Panc1 (cell line): ENCODE data around the gene SLC3A2. TPM values are rescaled to one million over a fixed set of nuclear protein-coding genes. Genes with fewer than 3 reads are reported as not detected.

ENCODE experiments used
- ATAC-seq: fragments of 200-7000 bp; cut with Tn5 transposase; 2 replicates; pipeline ENCODE4 v1.9.1; 2020; ENCODE audit warnings: mild to moderate bottlenecking, moderate library complexity
- BruUV-seq: library from RNA; stranded (reverse); fragments of 400-500 nt; replicated peaks from 2 replicates; lab custom pipeline; 2021; lab: Mats Ljungman, UMichigan
- CTCF ChIA-PET: fragments of 300-600 bp; sonication (Branson Sonifier 250); formaldehyde crosslinking; loops from one replicate; lab custom pipeline; 2022; ENCODE audit warnings: antibody characterized with exemption; lab: Charles Lee
- POLR2A ChIA-PET: fragments of 300-600 bp; sonication (Branson Sonifier 250); formaldehyde crosslinking; loops from one replicate; lab custom pipeline; 2022; ENCODE audit warnings: antibody characterized with exemption; lab: Charles Lee
- DNase-seq: peaks from one replicate; pipeline ENCODE4 v3.0.0-alpha.2; 2010; ENCODE audit warnings: low read depth, low spot score
- H3K27ac ChIP-seq: 2 replicates; pipeline ENCODE4 v1.5.1; 2011; ENCODE audit warnings: mild to moderate bottlenecking, low read length, inconsistent platforms
- H3K27me3 ChIP-seq: fragments of 200-500 bp; sonication (Bioruptor generic); 2 replicates; pipeline ENCODE4 v1.6.0; 2014; ENCODE audit warnings: low read length, inconsistent platforms; ENCODE audit not compliant: control insufficient read depth, insufficient read depth
- H3K36me3 ChIP-seq: fragments of 200-500 bp; sonication (Bioruptor generic); 2 replicates; pipeline ENCODE4 v1.5.1; 2014; ENCODE audit warnings: inconsistent platforms, mild to moderate bottlenecking, low read length, moderate library complexity; ENCODE audit not compliant: control insufficient read depth, insufficient read depth
- H3K4me1 ChIP-seq: 2 replicates; pipeline ENCODE4 v1.5.1; 2011; ENCODE audit warnings: inconsistent platforms, mild to moderate bottlenecking, low read length, moderate library complexity; ENCODE audit not compliant: control insufficient read depth, insufficient read depth
- H3K4me3 ChIP-seq, 2 experiments: 2 replicates each; pipeline ENCODE4 v1.5.1; 2011 to 2012; ENCODE audit warnings: low read depth in 2 of 2, low read length in 2 of 2, mild to moderate bottlenecking in 2 of 2, inconsistent platforms in 1 of 2, moderate library complexity in 1 of 2
- H3K9me3 ChIP-seq: fragments of 200-500 bp; sonication (Bioruptor generic); 2 replicates; pipeline ENCODE4 v1.5.1; 2014; ENCODE audit warnings: low read depth, mild to moderate bottlenecking, inconsistent platforms, low read length, moderate library complexity; ENCODE audit not compliant: control insufficient read depth, insufficient read depth
- POLR2AphosphoS5 ChIP-seq: IDR thresholded peaks from 2 replicates; pipeline ENCODE4 v1.6.1; 2012; ENCODE audit warnings: mild to moderate bottlenecking, low read depth, low read length, moderate library complexity
- SIN3A ChIP-seq: IDR thresholded peaks from 2 replicates; pipeline ENCODE4 v1.6.1; 2012; ENCODE audit warnings: low read depth, mild to moderate bottlenecking, low read length, moderate library complexity, borderline replicate concordance; ENCODE audit not compliant: insufficient read depth
- TCF7L2 ChIP-seq: IDR thresholded peaks from 2 replicates; pipeline ENCODE4 v1.6.1; 2011; ENCODE audit warnings: mild to moderate bottlenecking, low read depth, low read length, inconsistent platforms
- in situ Hi-C: cut with HindIII; loops from 2 replicates; pipeline ENCODE4 v1.10.0; 2016; ENCODE audit warnings: low sequenced_read_pairs, low pct_unique_long_range_greater_than_20kb
- intact Hi-C: fragments of 100-400 bp; cut with micrococcal nuclease; formaldehyde crosslinking; loops from one replicate; pipeline ENCODE4 v1.10.0; 2022; ENCODE audit not compliant: unreplicated experiment
- total RNA-seq: library from RNA; stranded (reverse); gene quantifications from one replicate; pipeline ENCODE4 v1.2.1, GENCODE V29; 2021; ENCODE audit not compliant: unreplicated experiment
- TF ChIP-seq, protein P1 (sequence below): fragments of 450-650 bp; IDR thresholded peaks from 2 replicates; pipeline ENCODE4 v1.5.1; 2017; ENCODE audit warnings: mild to moderate bottlenecking
- TF ChIP-seq, protein P2 (sequence below), 2 experiments: IDR thresholded peaks; 2 replicates each; pipeline ENCODE4 v1.6.1; 2011 to 2012; ENCODE audit warnings: low read depth in 2 of 2, control low read depth in 1 of 2, low read length in 1 of 2, mild to moderate bottlenecking in 1 of 2, moderate library complexity in 1 of 2; ENCODE audit not compliant: insufficient read depth in 1 of 2

Gene SLC3A2
- total RNA-seq, 1 experiment from 2014 or later: 184 TPM

DNA sequence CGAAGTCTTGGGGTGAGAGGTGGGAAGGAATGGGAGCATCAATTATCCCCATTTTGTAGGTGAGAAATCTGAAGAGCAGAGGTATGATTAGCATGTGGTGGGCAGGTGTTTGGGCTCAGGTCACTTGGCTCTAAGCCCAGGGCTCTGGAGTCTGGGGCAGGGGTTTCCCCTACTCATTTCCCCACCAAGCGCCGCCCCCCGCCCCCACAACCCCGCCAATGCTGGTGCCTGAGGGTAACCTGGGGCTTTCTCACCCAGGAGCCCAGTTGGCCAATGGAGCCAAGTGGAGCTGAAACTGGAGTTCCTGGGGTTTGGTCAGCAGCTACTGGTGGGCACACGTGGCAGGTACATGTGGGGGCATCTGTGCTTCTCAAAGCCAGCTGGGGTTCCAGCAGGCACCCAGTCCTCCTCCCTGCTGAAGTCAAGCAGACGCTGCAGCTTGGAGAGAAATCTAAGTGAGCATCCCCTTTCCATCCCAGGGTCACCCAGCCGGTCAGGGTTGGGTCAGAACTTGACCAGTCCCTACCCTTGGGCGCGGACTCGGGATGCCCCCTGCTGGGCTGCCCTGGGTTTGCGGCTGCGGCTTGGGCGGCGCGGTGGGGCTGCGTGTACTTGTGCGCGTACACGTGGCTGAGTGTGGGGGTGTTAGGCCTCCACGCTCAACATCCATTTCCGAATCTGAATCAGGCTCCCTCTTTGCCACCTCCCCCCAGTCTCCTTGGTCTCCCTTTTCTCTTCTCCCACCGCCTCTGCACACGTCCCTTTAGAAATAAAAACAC, 42.1 kb downstream of the SLC3A2 start:
- H3K36me3 ChIP-seq: no peaks in the 10 kb centered on the region
- POLR2A ChIA-PET: interaction anchor here (0.5 kb wide), 1 partner anchor 1307 kb away, joined by 6 read pairs; the partner anchor contains the start of gene DNAJC4
- H3K27ac ChIP-seq: no peak overlapping the region
- intact Hi-C loops: no loop called here
- ATAC-seq (no peak), DNase-seq (no peak)
- BruUV-seq: no TSS peak
- H3K4me1 ChIP-seq: peaks cover 7% of the 10 kb centered on the region; the same call in 1 of the 2 replicates
- in situ Hi-C loops: no loop called here
- no peak overlapping the region for H3K4me3 ChIP-seq
- TF ChIP-seq, protein P1, sequence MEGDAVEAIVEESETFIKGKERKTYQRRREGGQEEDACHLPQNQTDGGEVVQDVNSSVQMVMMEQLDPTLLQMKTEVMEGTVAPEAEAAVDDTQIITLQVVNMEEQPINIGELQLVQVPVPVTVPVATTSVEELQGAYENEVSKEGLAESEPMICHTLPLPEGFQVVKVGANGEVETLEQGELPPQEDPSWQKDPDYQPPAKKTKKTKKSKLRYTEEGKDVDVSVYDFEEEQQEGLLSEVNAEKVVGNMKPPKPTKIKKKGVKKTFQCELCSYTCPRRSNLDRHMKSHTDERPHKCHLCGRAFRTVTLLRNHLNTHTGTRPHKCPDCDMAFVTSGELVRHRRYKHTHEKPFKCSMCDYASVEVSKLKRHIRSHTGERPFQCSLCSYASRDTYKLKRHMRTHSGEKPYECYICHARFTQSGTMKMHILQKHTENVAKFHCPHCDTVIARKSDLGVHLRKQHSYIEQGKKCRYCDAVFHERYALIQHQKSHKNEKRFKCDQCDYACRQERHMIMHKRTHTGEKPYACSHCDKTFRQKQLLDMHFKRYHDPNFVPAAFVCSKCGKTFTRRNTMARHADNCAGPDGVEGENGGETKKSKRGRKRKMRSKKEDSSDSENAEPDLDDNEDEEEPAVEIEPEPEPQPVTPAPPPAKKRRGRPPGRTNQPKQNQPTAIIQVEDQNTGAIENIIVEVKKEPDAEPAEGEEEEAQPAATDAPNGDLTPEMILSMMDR: no peak; the same call in 1 of the 2 replicates
- TF ChIP-seq, protein P2, sequence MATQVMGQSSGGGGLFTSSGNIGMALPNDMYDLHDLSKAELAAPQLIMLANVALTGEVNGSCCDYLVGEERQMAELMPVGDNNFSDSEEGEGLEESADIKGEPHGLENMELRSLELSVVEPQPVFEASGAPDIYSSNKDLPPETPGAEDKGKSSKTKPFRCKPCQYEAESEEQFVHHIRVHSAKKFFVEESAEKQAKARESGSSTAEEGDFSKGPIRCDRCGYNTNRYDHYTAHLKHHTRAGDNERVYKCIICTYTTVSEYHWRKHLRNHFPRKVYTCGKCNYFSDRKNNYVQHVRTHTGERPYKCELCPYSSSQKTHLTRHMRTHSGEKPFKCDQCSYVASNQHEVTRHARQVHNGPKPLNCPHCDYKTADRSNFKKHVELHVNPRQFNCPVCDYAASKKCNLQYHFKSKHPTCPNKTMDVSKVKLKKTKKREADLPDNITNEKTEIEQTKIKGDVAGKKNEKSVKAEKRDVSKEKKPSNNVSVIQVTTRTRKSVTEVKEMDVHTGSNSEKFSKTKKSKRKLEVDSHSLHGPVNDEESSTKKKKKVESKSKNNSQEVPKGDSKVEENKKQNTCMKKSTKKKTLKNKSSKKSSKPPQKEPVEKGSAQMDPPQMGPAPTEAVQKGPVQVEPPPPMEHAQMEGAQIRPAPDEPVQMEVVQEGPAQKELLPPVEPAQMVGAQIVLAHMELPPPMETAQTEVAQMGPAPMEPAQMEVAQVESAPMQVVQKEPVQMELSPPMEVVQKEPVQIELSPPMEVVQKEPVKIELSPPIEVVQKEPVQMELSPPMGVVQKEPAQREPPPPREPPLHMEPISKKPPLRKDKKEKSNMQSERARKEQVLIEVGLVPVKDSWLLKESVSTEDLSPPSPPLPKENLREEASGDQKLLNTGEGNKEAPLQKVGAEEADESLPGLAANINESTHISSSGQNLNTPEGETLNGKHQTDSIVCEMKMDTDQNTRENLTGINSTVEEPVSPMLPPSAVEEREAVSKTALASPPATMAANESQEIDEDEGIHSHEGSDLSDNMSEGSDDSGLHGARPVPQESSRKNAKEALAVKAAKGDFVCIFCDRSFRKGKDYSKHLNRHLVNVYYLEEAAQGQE (IDR thresholded peaks at IDR 0.05; ENCODE audit: insufficient read depth in 1 of 2, low read depth in 2 of 2, low read length in 1 of 2): no peak
- no peak for TF ChIP-seq SIN3A
- TF ChIP-seq POLR2AphosphoS5: no peak
- no peak for TF ChIP-seq TCF7L2
- no peaks in the 10 kb centered on the region for H3K9me3 ChIP-seq
- CTCF ChIA-PET: interaction anchor here (0.7 kb wide), 2 partner anchors 25 to 182 kb away, joined by 5 to 8 read pairs; no protein-coding TSS in a partner anchor
- H3K27me3 ChIP-seq: 0 out of 2 replicates have a peak, but pooled peaks cover 2% of the 10 kb centered on the region

DNA sequence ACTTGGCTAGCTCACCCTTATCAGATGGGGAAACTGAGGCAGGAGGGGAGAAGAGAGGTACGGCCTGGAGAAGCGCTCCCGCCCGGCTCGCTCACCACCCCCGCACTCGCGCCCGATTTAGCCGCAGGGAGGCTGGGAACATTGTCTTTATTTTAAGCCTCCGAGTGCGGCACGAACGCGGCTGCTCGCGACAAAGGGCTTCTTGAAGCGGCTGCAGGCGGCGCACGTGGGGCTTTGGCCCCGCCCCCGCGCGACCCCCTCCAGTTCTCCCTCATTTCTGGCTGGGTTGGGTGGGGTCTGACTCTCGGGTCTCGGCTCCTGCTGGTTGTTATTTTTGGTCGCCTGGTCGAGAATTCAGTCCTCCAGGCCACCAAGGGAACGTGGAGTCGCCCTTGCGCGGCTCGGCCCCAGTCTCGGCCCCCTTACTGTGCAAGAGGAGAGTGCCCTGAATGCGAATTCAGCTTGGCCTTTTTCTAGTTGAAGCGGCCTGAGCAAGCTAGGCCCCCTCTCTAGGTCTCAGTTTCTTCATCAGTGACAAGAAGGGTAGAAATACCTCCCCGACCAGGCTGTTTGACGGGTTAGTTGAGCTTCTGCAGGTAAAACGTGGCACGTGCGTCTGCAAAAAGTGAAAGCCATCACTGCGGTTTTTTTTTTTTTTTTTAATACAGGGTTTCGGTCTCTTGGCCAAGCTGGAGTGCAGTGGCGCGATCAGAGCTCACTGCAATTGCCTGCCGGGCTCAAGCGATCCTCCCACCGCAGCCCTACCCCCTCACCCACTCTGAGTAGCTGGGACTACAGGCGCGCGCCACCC, 43.1 kb downstream of the SLC3A2 start:
- no TSS peak for BruUV-seq
- Histone ChIP-seq H3K9me3 (no peaks in the 10 kb centered on the region), H3K36me3 (no peaks in the 10 kb centered on the region), H3K4me1 (peaks cover 7% of the 10 kb centered on the region; the same call in 1 of the 2 replicates), H3K27me3 (0 out of 2 replicates have a peak, but pooled peaks cover 2% of the 10 kb centered on the region), H3K27ac (no peak overlapping the region), H3K4me3 (peak overlapping the region in 1 of 2 experiments; percentile 10; a peak in 1 of 4 replicates)
- DNase-seq (no peak), ATAC-seq (no peak)
- ChIA-PET CTCF (interaction anchor here (0.5 to 0.7 kb wide), 3 partner anchors 23 to 815 kb away, joined by 3 to 10 read pairs (median 4); no protein-coding TSS in a partner anchor), POLR2A (no interaction called here)
- no peak for TF ChIP-seq TCF7L2
- TF ChIP-seq, protein P2 (IDR thresholded peaks at IDR 0.05; ENCODE audit: insufficient read depth in 1 of 2, low read depth in 2 of 2, low read length in 1 of 2): no peak
- TF ChIP-seq SIN3A: no peak
- TF ChIP-seq, protein P1: no peak
- TF ChIP-seq POLR2AphosphoS5: no peak
- in situ Hi-C loops: no loop called here
- intact Hi-C loops: no loop called here
